Measurements from ENCODE around the gene TMEM98.

Gene TMEM98

GRCh38 chr17:32899236-32900013 lies 28.5 kb upstream of the TMEM98 start:
- Histone ChIP-seq H3K9me3 (ENCODE audit: control insufficient read depth, insufficient read depth, low read depth, low read length) (peaks cover 9% of the 10 kb centered on the region; the same call in 1 of the 2 replicates), H3K9ac (ENCODE audit: low read length) (no peak overlapping the region), H3K27me3 (ENCODE audit: control insufficient read depth, insufficient read depth, low read length) (no peaks in the 10 kb centered on the region), H3K4me3 (ENCODE audit: low read depth, low read length) (no peak overlapping the region), H3K4me1 (ENCODE audit: control insufficient read depth, insufficient read depth, low read length) (no peaks in the 10 kb centered on the region; the same call in 1 of the 2 replicates), H3K27ac (ENCODE audit: low read depth, low read length) (no peak overlapping the region), H3K36me3 (ENCODE audit: control insufficient read depth, insufficient read depth, low read length) (no peaks in the 10 kb centered on the region)

GRCh38 chr17:32901743-32902142 lies 26.2 kb upstream of the TMEM98 start:
- Histone ChIP-seq H3K27ac (ENCODE audit: low read depth, low read length) (no peak overlapping the region), H3K27me3 (ENCODE audit: control insufficient read depth, insufficient read depth, low read length) (no peaks in the 10 kb centered on the region), H3K9me3 (ENCODE audit: control insufficient read depth, insufficient read depth, low read depth, low read length) (peaks cover 9% of the 10 kb centered on the region; the same call in 1 of the 2 replicates), H3K36me3 (ENCODE audit: control insufficient read depth, insufficient read depth, low read length) (no peaks in the 10 kb centered on the region), H3K9ac (ENCODE audit: low read length) (no peak overlapping the region), H3K4me1 (ENCODE audit: control insufficient read depth, insufficient read depth, low read length) (no peaks in the 10 kb centered on the region; the same call in 1 of the 2 replicates), H3K4me3 (ENCODE audit: low read depth, low read length) (no peak overlapping the region)

GRCh38 chr17:32903774-32904673 lies 23.9 kb upstream of the TMEM98 start:
- no peaks in the 10 kb centered on the region for H3K4me1 ChIP-seq (ENCODE audit: control insufficient read depth, insufficient read depth, low read length)
- H3K4me3 ChIP-seq (ENCODE audit: low read depth, low read length): no peak overlapping the region
- no peaks in the 10 kb centered on the region for H3K27me3 ChIP-seq (ENCODE audit: control insufficient read depth, insufficient read depth, low read length)
- H3K9ac ChIP-seq (ENCODE audit: low read length): no peak overlapping the region
- no peaks in the 10 kb centered on the region for H3K36me3 ChIP-seq (ENCODE audit: control insufficient read depth, insufficient read depth, low read length)
- no peak overlapping the region for H3K27ac ChIP-seq (ENCODE audit: low read depth, low read length)
- H3K9me3 ChIP-seq (ENCODE audit: control insufficient read depth, insufficient read depth, low read depth, low read length): peaks cover 9% of the 10 kb centered on the region; the same call in 1 of the 2 replicates

- no peak overlapping the region for H3K27ac ChIP-seq (ENCODE audit: low read depth, low read length)
- H3K36me3 ChIP-seq (ENCODE audit: control insufficient read depth, insufficient read depth, low read length): no peaks in the 10 kb centered on the region
These were observed 23.1 kb upstream of the TMEM98 start for GRCh38 chr17:32904891-32905290.

GRCh38 chr17:32907583-32907982 lies 20.4 kb upstream of the TMEM98 start:
- no peak overlapping the region for H3K9ac ChIP-seq (ENCODE audit: low read length)
- H3K27ac ChIP-seq (ENCODE audit: low read depth, low read length): no peak overlapping the region
- H3K4me3 ChIP-seq (ENCODE audit: low read depth, low read length): no peak overlapping the region
- peaks cover 13% of the 10 kb centered on the region for H3K4me1 ChIP-seq (ENCODE audit: control insufficient read depth, insufficient read depth, low read length)
- no peaks in the 10 kb centered on the region for H3K36me3 ChIP-seq (ENCODE audit: control insufficient read depth, insufficient read depth, low read length)
- H3K27me3 ChIP-seq (ENCODE audit: control insufficient read depth, insufficient read depth, low read length): no peaks in the 10 kb centered on the region
- H3K9me3 ChIP-seq (ENCODE audit: control insufficient read depth, insufficient read depth, low read depth, low read length): 0 out of 2 replicates have a peak, but pooled peaks cover 2% of the 10 kb centered on the region

More at GRCh38 chr17:32904891-32905290, 23.1 kb upstream of the TMEM98 start:
- Histone ChIP-seq H3K4me1 (ENCODE audit: control insufficient read depth, insufficient read depth, low read length) (peaks cover 3% of the 10 kb centered on the region; the same call in 1 of the 2 replicates), H3K4me3 (ENCODE audit: low read depth, low read length) (no peak overlapping the region), H3K9ac (ENCODE audit: low read length) (no peak overlapping the region), H3K27me3 (ENCODE audit: control insufficient read depth, insufficient read depth, low read length) (no peaks in the 10 kb centered on the region), H3K9me3 (ENCODE audit: control insufficient read depth, insufficient read depth, low read depth, low read length) (peaks cover 9% of the 10 kb centered on the region; the same call in 1 of the 2 replicates)

GRCh38 chr17:32909787-32910369 lies 18.1 kb upstream of the TMEM98 start:
- Histone ChIP-seq H3K27ac (ENCODE audit: low read depth, low read length) (no peak overlapping the region), H3K4me1 (ENCODE audit: control insufficient read depth, insufficient read depth, low read length) (peaks cover 15% of the 10 kb centered on the region), H3K9me3 (ENCODE audit: control insufficient read depth, insufficient read depth, low read depth, low read length) (peaks cover 4% of the 10 kb centered on the region; the same call in 1 of the 2 replicates), H3K4me3 (ENCODE audit: low read depth, low read length) (no peak overlapping the region), H3K27me3 (ENCODE audit: control insufficient read depth, insufficient read depth, low read length) (no peaks in the 10 kb centered on the region), H3K9ac (ENCODE audit: low read length) (no peak overlapping the region), H3K36me3 (ENCODE audit: control insufficient read depth, insufficient read depth, low read length) (no peaks in the 10 kb centered on the region)

GRCh38 chr17:32910769-32911168 lies 17.2 kb upstream of the TMEM98 start:
- H3K36me3 ChIP-seq (ENCODE audit: control insufficient read depth, insufficient read depth, low read length): no peaks in the 10 kb centered on the region
- no peaks in the 10 kb centered on the region for H3K27me3 ChIP-seq (ENCODE audit: control insufficient read depth, insufficient read depth, low read length)
- H3K4me3 ChIP-seq (ENCODE audit: low read depth, low read length): no peak overlapping the region
- H3K9me3 ChIP-seq (ENCODE audit: control insufficient read depth, insufficient read depth, low read depth, low read length): peaks cover 4% of the 10 kb centered on the region; the same call in 1 of the 2 replicates
- no peak overlapping the region for H3K9ac ChIP-seq (ENCODE audit: low read length)
- peaks cover 15% of the 10 kb centered on the region for H3K4me1 ChIP-seq (ENCODE audit: control insufficient read depth, insufficient read depth, low read length)
- H3K27ac ChIP-seq (ENCODE audit: low read depth, low read length): no peak overlapping the region

- Histone ChIP-seq H3K4me3 (ENCODE audit: low read depth, low read length) (no peak overlapping the region), H3K27me3 (ENCODE audit: control insufficient read depth, insufficient read depth, low read length) (no peaks in the 10 kb centered on the region), H3K36me3 (ENCODE audit: control insufficient read depth, insufficient read depth, low read length) (no peaks in the 10 kb centered on the region), H3K9ac (ENCODE audit: low read length) (no peak overlapping the region), H3K9me3 (ENCODE audit: control insufficient read depth, insufficient read depth, low read depth, low read length) (peaks cover 4% of the 10 kb centered on the region; the same call in 1 of the 2 replicates), H3K27ac (ENCODE audit: low read depth, low read length) (no peak overlapping the region), H3K4me1 (ENCODE audit: control insufficient read depth, insufficient read depth, low read length) (peaks cover 19% of the 10 kb centered on the region)
These were observed 15.6 kb upstream of the TMEM98 start for GRCh38 chr17:32912218-32912897.

GRCh38 chr17:32913593-32913992 lies 14.4 kb upstream of the TMEM98 start:
- Histone ChIP-seq H3K9ac (ENCODE audit: low read length) (no peak overlapping the region), H3K27me3 (ENCODE audit: control insufficient read depth, insufficient read depth, low read length) (no peaks in the 10 kb centered on the region), H3K4me1 (ENCODE audit: control insufficient read depth, insufficient read depth, low read length) (peaks cover 31% of the 10 kb centered on the region), H3K36me3 (ENCODE audit: control insufficient read depth, insufficient read depth, low read length) (no peaks in the 10 kb centered on the region), H3K27ac (ENCODE audit: low read depth, low read length) (no peak overlapping the region), H3K9me3 (ENCODE audit: control insufficient read depth, insufficient read depth, low read depth, low read length) (peaks cover 4% of the 10 kb centered on the region; the same call in 1 of the 2 replicates), H3K4me3 (ENCODE audit: low read depth, low read length) (no peak overlapping the region)

- no peak overlapping the region for H3K27ac ChIP-seq (ENCODE audit: low read depth, low read length)
- no peak overlapping the region for H3K4me3 ChIP-seq (ENCODE audit: low read depth, low read length)
- H3K4me1 ChIP-seq (ENCODE audit: control insufficient read depth, insufficient read depth, low read length): peaks cover 32% of the 10 kb centered on the region
- H3K27me3 ChIP-seq (ENCODE audit: control insufficient read depth, insufficient read depth, low read length): no peaks in the 10 kb centered on the region
- H3K9ac ChIP-seq (ENCODE audit: low read length): no peak overlapping the region
- H3K36me3 ChIP-seq (ENCODE audit: control insufficient read depth, insufficient read depth, low read length): no peaks in the 10 kb centered on the region
- H3K9me3 ChIP-seq (ENCODE audit: control insufficient read depth, insufficient read depth, low read depth, low read length): peaks cover 4% of the 10 kb centered on the region; the same call in 1 of the 2 replicates
These were observed 13.8 kb upstream of the TMEM98 start for GRCh38 chr17:32914181-32914580.
